ENCODE data around the gene TCF3. TPM values are rescaled to one million over a fixed set of nuclear protein-coding genes. Genes with fewer than 3 reads are reported as not detected.

The TCF3 gene
- total and polyA plus RNA-seq, 4 donors: 5.2 to 119 (median 12.8) TPM

DNA sequence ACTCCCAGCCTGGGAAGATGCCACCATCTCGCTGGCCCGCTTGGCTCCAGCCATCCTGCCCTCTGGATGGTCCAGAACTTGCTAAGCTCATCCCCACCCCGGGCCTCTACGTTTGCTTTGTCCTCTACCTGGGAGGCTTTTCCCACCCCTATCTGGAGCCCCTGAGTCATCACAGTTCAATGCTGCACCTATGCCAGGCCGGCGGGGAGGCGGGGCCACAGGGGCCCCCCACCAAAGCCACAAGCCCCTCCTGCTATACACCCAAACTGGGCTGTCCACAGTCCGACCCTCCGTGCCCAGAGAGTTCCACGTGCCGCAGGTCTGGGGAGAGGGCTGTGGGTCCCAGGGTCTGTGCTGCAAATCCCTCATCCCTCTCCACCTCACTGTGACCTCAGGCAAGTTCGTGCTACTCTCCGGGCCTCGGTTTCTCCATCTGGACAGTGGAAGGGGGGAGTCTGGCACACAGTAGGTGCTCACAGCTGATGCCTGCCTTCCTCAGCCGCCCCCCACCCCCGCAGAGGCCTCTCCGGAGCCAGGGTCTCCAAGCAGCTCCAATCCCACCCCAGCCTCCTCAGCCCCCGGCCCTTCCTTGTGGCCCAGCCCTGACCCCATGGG lies 1.9 kb upstream of the TCF3 start:
- no peak for DNase-seq (ENCODE audit: low spot score)

DNA sequence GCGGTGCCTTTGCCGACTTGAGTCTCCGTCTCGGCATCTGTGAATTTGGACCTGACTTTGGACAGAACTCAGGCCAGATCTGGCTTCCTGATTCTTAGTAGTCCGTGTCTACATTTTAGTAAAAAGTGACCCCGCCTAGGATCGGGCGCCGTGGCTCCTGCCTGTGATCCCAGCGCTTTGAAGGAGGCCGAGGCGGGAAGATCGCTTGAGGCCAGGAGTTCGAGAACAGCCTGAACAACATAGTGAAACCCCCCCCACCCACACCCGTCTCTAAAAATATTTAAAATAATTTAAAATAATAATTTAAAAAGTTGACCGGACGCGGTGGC lies 849 bp upstream of the TCF3 start:
- 31% methylated on average over 18 of the region's 18 CpGs for WGBS
- no peak for TF ChIP-seq HNF4A (conservative IDR thresholded peaks at IDR 0.05)
- no peak for TF ChIP-seq NR2F2 (IDR thresholded peaks at IDR 0.05)
- TF ChIP-seq YY1 (IDR thresholded peaks at IDR 0.05): no peak
- no peak for TF ChIP-seq SP1 (IDR thresholded peaks at IDR 0.05)
- TF ChIP-seq FOXA2 (IDR thresholded peaks at IDR 0.05): no peak
- no peak for TF ChIP-seq HNF4G (IDR thresholded peaks at IDR 0.05)
- TF ChIP-seq, protein P1, sequence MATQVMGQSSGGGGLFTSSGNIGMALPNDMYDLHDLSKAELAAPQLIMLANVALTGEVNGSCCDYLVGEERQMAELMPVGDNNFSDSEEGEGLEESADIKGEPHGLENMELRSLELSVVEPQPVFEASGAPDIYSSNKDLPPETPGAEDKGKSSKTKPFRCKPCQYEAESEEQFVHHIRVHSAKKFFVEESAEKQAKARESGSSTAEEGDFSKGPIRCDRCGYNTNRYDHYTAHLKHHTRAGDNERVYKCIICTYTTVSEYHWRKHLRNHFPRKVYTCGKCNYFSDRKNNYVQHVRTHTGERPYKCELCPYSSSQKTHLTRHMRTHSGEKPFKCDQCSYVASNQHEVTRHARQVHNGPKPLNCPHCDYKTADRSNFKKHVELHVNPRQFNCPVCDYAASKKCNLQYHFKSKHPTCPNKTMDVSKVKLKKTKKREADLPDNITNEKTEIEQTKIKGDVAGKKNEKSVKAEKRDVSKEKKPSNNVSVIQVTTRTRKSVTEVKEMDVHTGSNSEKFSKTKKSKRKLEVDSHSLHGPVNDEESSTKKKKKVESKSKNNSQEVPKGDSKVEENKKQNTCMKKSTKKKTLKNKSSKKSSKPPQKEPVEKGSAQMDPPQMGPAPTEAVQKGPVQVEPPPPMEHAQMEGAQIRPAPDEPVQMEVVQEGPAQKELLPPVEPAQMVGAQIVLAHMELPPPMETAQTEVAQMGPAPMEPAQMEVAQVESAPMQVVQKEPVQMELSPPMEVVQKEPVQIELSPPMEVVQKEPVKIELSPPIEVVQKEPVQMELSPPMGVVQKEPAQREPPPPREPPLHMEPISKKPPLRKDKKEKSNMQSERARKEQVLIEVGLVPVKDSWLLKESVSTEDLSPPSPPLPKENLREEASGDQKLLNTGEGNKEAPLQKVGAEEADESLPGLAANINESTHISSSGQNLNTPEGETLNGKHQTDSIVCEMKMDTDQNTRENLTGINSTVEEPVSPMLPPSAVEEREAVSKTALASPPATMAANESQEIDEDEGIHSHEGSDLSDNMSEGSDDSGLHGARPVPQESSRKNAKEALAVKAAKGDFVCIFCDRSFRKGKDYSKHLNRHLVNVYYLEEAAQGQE (IDR thresholded peaks at IDR 0.05): no peak
- TF ChIP-seq TAF1 (conservative IDR thresholded peaks at IDR 0.05): no peak
- TF ChIP-seq, protein P2, sequence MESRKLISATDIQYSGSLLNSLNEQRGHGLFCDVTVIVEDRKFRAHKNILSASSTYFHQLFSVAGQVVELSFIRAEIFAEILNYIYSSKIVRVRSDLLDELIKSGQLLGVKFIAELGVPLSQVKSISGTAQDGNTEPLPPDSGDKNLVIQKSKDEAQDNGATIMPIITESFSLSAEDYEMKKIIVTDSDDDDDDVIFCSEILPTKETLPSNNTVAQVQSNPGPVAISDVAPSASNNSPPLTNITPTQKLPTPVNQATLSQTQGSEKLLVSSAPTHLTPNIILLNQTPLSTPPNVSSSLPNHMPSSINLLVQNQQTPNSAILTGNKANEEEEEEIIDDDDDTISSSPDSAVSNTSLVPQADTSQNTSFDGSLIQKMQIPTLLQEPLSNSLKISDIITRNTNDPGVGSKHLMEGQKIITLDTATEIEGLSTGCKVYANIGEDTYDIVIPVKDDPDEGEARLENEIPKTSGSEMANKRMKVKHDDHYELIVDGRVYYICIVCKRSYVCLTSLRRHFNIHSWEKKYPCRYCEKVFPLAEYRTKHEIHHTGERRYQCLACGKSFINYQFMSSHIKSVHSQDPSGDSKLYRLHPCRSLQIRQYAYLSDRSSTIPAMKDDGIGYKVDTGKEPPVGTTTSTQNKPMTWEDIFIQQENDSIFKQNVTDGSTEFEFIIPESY (IDR thresholded peaks at IDR 0.05): no peak
- no peak for TF ChIP-seq FOXA1 (IDR thresholded peaks at IDR 0.05)
- TF ChIP-seq EGR1 (IDR thresholded peaks at IDR 0.05; ENCODE audit: low read depth in 2 of 2): no peak

More for the DNA sequence above, 1.9 kb upstream of the TCF3 start:
- H3K36me3 ChIP-seq (ENCODE audit: control insufficient read depth in 4 of 4, insufficient read depth in 3 of 4, low read depth in 1 of 4, low read length in 3 of 4): no peaks in the 10 kb centered on the region
- no peaks in the 10 kb centered on the region for H3K9me3 ChIP-seq (ENCODE audit: control insufficient read depth in 4 of 4, low read length in 3 of 4)
- peaks cover 3 to 8% (median 4%) of the 10 kb centered on the region in 4 donors for H3K4me1 ChIP-seq (ENCODE audit: control insufficient read depth in 4 of 4, insufficient read depth in 4 of 4, low read length in 3 of 4)
- TF ChIP-seq, protein P1 (IDR thresholded peaks at IDR 0.05): no peak
- no peak for TF ChIP-seq GABPA (IDR thresholded peaks at IDR 0.05 in 1 of 2, conservative IDR thresholded peaks at IDR 0.05 in 1 of 2)
- TF ChIP-seq, protein P3, sequence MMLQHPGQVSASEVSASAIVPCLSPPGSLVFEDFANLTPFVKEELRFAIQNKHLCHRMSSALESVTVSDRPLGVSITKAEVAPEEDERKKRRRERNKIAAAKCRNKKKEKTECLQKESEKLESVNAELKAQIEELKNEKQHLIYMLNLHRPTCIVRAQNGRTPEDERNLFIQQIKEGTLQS (IDR thresholded peaks at IDR 0.05): no peak
- no peak for TF ChIP-seq RXRA (IDR thresholded peaks at IDR 0.05)
- no peak for TF ChIP-seq FOXA1 (IDR thresholded peaks at IDR 0.05)
- TF ChIP-seq TAF1 (conservative IDR thresholded peaks at IDR 0.05): no peak
- no peak for TF ChIP-seq SP1 (IDR thresholded peaks at IDR 0.05)
- no peak for TF ChIP-seq RAD21 (IDR thresholded peaks at IDR 0.05)
- no peak for TF ChIP-seq EGR1 (IDR thresholded peaks at IDR 0.05; ENCODE audit: low read depth in 2 of 2)
- TF ChIP-seq, protein P2 (IDR thresholded peaks at IDR 0.05): no peak
- WGBS: 90% methylated on average over 18 of the region's 18 CpGs
- H3K27ac ChIP-seq (ENCODE audit: low read depth in 1 of 2, low read length in 2 of 2): no peak overlapping the region
- no peaks in the 10 kb centered on the region for H3K27me3 ChIP-seq (ENCODE audit: control insufficient read depth in 4 of 4, insufficient read depth in 4 of 4, low read length in 3 of 4)
- H3K4me3 ChIP-seq (ENCODE audit: low read depth in 1 of 3, low read length in 3 of 3): no peak overlapping the region
- H3K9ac ChIP-seq (ENCODE audit: low read depth in 1 of 2, low read length in 2 of 2): no peak overlapping the region

More for the DNA sequence above, 849 bp upstream of the TCF3 start:
- H3K27me3 ChIP-seq (ENCODE audit: control insufficient read depth in 4 of 4, insufficient read depth in 4 of 4, low read length in 3 of 4): no peaks in the 10 kb centered on the region
- DNase-seq (ENCODE audit: low spot score): no peak
- peak overlapping the region; percentile 68 to 76 for H3K9ac ChIP-seq (ENCODE audit: low read depth in 1 of 2, low read length in 2 of 2)
- H3K36me3 ChIP-seq (ENCODE audit: control insufficient read depth in 4 of 4, insufficient read depth in 3 of 4, low read depth in 1 of 4, low read length in 3 of 4): peaks cover 0 to 2% (median 0%) of the 10 kb centered on the region in 4 donors
- peak overlapping the region; percentile 85 to 100 for H3K27ac ChIP-seq (ENCODE audit: low read depth in 1 of 2, low read length in 2 of 2)
- no peaks in the 10 kb centered on the region for H3K9me3 ChIP-seq (ENCODE audit: control insufficient read depth in 4 of 4, low read length in 3 of 4)
- H3K4me1 ChIP-seq (ENCODE audit: control insufficient read depth in 4 of 4, insufficient read depth in 4 of 4, low read length in 3 of 4): peaks cover 3 to 8% (median 4%) of the 10 kb centered on the region in 4 donors
- H3K4me3 ChIP-seq (ENCODE audit: low read depth in 1 of 3, low read length in 3 of 3): peak overlapping the region; percentile 44 to 57 (median 53)
